Germinal center (tissue), 1 donor: ENCODE data around the gene ACVR1C.

Experiments
- DNase-seq: peaks from one replicate; pipeline ENCODE4 v3.0.0; 2012; ENCODE audit warnings: mixed read lengths, low spot score

The ACVR1C gene

DNA sequence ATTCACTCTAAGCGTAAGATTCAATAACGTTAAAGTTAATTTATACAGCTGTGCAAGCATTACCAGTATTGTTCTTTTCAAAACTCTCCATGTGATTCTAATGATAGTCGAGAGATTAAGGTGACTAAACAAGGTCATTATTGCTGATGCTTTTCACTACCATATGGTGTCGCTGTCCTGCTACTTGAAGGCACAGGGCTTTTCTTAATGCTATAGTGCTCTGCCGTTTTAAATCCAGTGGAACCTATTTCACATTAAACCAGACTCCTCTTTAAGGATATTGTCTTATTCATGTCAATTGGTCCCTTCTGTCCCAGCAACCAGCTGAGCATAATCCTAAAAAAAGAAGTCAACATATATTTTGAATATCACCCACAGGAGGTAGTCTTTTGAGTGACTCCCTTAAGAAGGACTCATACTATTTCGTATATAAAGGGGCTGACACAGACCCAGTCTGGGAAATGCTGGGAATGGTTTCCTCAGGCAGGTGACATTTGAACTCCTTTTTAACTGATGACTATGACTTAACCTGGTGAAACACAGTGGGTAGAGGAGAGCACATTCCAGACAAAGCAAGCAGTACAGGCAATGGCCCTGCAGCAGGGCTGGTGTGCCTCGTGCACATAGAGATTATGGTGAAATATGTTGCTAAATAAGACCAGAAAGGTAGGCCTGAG is 130.9 kb downstream of the ACVR1C start:
- DNase-seq, result peak; percentile 51

DNA sequence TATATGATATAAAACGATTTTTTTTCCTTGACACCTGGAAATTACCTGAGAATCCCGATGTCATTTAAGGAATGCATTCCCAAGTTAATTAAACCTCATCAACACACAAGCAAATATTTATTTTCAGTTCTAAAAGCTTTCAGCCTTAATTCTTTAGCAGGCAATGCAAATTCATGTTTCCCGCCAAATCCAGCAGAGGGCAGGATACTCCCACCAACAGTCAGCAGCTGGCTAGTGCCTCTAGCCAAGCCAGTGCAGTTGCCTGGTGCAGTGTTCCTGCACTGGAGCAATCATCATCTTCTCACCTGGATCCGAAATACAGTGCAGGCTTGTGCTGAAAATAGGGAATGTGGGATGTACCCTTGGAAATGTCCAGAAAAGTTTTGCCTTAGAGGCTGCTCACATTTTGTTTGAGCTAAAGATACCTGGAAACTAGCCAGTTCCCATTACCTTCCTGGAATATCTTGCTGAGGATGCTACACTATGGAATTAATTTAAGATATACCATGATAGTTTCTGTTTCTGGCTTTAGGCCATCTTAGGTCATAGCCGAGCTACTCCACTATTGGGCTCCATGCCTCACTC is 136.4 kb downstream of the ACVR1C start:
- peak; percentile 52 for DNase-seq

DNA sequence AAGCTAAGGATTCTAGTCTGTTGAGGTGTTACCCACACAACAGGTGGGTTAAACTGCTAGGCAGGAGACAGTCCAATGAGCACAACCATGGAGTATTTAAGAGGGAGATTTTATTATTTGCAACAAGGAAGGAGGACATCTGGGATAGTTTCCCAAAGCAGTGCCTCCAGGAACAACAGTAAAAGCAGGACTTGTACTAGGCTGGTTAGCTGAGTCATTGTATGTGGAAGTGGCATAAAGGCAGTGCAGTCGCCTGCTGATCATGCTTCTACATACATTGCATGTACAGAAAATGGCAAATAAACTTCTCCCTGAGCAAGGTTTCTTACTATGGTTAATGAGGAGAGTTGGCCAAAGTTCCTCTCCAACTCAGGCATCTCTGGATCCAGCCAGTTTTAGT is 138.7 kb downstream of the ACVR1C start:
- DNase-seq, result no peak

DNA sequence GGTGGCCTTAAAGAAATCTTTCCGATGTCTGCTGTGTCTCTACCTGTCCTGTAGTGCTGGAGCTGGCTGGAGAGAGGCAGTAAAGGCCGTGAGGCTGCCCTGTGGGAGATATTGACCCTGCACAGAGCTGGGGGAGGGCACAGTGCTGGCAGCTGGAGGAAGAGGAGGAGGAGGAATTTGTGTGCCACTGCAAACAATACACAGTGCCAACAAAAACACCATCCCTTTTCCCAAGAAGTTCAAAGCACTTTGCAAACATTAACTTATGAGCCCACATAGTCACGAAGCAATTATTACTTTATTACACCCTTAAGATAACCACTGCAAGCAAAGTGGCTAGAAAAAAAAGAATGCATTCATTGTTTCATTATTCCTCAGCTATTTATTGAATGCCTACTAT is 139.8 kb downstream of the ACVR1C start:
- DNase-seq, result no peak

DNA sequence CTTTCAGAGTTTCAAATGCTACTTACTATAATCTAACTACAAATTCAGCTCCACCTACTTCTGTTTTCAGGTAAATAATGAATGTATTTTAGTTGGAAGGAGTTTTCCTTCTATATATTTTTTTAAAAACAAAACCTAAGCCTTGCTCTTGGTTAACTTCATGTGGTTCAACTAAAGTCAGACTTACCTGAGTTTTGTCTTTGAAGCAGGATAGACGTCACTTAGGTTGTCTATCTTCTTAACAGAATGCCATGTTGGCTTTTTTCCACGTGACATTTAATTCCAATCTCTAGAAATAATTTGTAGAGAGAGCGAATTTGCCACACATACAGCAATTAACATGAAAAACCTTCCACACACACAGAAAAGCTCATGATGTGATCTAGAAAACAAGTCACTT is 140.9 kb downstream of the ACVR1C start:
- no peak for DNase-seq

DNA sequence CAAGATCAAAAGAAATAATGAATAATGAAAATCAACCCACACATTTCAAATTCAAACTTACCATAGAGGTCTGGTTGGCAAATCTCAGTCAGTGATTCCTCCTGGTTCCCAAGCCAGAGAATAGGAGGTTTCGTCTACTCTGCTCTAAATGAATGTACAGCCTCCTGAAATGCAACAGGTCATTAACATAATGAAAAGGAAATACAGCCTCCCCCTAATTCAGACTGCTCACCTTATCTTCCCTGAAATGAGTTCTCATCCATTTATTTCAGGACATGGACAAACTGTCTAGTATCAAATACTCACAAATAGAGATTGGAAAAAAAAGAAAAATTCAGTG is 141.4 kb downstream of the ACVR1C start:
- no peak for DNase-seq

DNA sequence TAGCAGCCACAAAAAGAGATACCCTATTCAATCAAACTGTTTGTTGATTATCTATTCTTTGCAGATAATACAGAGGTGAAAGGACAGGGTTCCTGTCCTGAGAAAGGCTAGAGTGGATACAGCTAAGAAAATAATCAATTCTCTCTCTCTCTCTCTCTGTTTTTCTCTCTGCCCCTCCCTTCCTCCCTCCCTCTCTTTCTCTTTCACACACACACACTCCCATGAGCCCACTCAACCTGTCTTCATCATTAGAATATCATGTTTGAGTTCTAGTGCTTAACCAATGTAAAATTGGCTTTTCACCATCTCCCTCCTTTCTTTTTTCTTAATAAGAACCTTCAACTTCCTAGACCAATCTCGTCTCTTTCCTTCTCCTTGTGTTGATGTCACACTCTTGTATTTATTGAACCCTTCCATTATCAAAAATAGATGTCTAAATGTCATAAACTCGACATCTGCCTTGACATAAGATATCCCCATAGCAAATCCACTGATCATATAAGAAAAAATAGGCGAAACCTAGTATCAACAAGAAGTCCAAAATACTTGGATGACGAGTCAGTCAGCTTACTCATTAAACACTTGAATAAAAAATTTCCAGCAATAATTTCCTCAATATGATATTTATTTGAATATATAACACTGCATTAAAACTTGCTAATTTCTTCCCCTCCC is 141.9 kb downstream of the ACVR1C start:
- no peak for DNase-seq

DNA sequence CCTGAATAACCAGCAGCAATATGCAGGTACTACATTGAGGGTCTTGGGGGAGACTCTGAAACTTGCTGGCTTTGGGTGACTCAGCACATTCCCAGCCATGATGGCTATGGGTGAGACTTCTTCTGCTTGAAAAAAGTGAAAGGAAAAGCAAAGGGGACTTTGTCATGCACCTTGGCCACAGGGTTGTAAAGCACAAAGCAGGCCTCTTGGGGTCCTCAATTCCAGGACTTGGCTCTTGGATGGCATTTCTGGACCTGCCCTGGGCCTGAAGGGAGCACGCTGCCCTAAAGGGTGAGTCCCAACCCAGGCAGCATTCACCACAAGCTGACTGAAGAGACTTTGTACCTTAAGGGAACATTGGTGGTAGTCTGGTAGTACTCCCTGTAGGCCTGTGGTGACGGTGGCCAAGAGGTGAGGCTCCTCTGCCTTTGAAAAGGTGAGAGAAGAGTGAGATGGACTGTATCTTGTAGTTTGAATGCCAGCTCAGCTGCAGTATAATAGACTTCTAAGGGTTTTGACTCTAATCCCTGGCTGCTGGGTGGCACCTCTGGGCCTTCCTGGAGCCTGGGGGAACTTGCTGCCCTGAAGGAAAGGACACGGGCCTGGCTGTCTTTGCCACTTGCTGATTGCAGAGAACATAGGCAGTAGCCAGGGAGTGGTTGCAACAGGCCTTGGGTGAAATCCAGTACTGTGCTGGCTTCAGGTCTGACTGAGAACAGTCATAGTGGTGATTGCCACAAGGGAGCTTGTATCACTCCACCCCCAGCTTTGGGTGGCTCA is 148.3 kb downstream of the ACVR1C start:
- DNase-seq, result no peak

DNA sequence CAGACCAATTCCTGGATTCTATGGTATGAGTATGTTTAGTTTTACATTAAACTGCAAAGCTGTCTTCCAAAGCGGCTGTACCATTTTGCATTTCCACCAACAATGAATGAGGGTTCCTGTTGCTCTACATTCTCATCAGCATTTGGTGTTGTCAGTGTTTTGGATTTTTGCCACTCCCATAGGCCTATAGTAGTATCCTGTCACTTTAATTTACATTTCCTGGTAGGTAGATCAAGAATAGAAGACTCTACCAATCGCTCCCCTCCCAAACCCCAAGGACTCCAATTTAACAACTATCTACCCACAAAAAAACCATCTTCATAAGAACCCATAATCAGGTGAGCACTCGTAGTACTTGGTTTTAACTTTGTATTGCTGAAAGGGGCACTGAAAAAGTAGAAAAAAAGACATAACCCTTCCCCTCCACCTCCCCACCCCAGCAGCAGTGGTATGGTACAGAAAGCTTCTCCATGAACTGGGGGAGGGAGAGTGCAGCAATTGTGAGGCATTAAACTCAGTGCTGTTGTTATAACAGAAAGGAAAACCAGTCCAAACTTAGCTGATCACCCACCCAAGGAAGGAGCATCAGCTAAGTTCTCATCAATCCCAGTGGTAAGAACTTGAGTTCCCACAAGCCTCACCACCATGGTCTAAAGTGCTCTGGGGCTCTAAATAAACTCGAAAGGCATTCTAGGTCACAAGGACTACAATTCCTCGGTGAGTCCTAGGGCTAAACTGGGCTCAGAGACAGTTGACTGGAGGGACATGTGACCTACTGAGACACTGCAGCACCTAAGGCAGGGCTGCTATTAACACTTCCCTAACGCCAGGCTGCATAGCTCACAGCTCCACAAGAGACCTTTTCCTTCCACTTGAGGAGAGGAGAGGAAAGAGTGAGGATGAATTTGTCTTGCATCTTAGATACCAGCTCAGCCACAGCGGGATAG is 149.3 kb downstream of the ACVR1C start:
- DNase-seq, result no peak

DNA sequence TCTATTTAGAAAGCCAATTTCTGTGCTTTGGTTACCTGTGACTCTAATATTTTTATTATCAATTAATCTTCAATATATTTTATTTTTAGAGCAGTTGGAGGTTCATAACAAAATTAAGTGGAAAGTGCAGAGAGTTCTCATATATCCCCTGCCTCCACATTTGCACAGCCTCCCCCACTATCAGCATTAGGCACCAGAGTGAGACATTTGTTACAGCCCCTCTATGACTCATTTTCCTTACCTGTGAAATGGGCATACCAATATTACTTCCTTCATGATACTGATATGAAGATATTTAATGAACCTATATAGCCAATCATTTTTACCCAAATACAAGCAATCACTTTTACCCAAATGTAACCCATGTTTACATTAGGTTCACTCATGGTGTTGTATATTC is 150.7 kb downstream of the ACVR1C start:
- DNase-seq, result no peak

DNA sequence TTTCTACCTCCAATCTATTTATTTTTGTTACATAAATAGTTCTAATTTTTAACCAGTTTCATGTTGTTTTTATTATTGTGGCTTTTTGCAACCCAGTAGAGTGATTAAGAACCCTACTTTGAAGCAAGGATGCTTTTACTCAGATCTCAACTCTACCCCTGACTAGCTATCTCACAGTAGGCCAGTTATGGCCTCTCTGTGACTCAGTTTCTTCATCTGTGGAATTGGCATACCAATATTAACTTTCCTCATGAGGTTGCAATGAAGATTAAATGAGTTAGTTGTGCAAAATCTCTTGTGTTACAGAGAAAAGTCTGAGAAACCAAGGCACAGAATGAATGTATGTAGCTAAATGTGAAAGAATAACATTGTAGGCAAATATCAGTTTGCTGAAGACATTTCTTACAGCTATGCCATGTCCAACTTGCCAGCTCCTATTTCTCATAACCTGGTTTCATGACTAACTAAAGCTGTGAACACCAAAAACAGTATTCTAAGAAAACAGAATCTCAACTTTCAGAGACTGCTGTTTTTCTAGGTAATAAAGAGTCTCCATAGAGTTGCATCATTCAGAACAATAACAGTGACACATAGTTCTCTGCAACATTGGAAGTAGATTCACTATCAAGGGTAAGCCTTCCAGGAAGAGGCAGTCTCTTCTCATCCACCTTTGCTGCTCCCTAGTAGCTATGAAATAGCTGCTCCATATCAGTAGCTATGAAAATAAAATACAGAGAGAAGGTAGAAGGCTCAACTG is 151.5 kb downstream of the ACVR1C start:
- no peak for DNase-seq
